H9 (cell line): ENCODE results near the gene IGF1. TPM values are rescaled to one million over a fixed set of nuclear protein-coding genes. Genes with fewer than 3 reads are reported as not detected.
"Not testable (repeated sequence)": the region's sequence is repeated elsewhere in the genome, so short reads cannot be mapped to it uniquely, and the experiment has no call there.

Experiments used
- DNase-seq: peaks from one replicate; pipeline ENCODE4 v3.0.0-alpha.2; 2017
- H2AFZ ChIP-seq: one replicate; pipeline ENCODE4 v1.6.1; 2013; ENCODE audit warnings: mild to moderate bottlenecking, low read length, control low read depth, moderate library complexity
- H2AK5ac ChIP-seq: 2 replicates; pipeline ENCODE4 v1.6.1; 2013; ENCODE audit warnings: low read length, control low read depth, mixed read lengths; ENCODE audit not compliant: insufficient read length
- H2BK120ac ChIP-seq: one replicate; pipeline ENCODE4 v1.6.1; 2013; ENCODE audit warnings: low read depth, mild to moderate bottlenecking, low read length, control low read depth, inconsistent platforms; ENCODE audit not compliant: poor library complexity, severe bottlenecking
- H2BK12ac ChIP-seq: 2 replicates; pipeline ENCODE4 v1.6.1; 2013; ENCODE audit warnings: low read length, control low read depth, mixed read lengths, low read depth; ENCODE audit not compliant: insufficient read length
- H2BK15ac ChIP-seq: 2 replicates; pipeline ENCODE4 v1.6.1; 2013; ENCODE audit warnings: low read depth, low read length, control low read depth
- H2BK20ac ChIP-seq: one replicate; pipeline ENCODE4 v1.6.1; 2013; ENCODE audit warnings: low read depth, mild to moderate bottlenecking, low read length, control low read depth, inconsistent platforms; ENCODE audit not compliant: poor library complexity, severe bottlenecking
- H2BK5ac ChIP-seq: 2 replicates; pipeline ENCODE4 v1.6.1; 2013; ENCODE audit warnings: low read length, control low read depth, mixed read lengths; ENCODE audit not compliant: insufficient read length
- H3K14ac ChIP-seq: 2 replicates; pipeline ENCODE4 v1.6.1; 2013; ENCODE audit warnings: low read length, control low read depth; ENCODE audit not compliant: insufficient read depth
- H3K18ac ChIP-seq: 2 replicates; pipeline ENCODE4 v1.6.1; 2013; ENCODE audit warnings: low read depth, mild to moderate bottlenecking, mixed read lengths, low read length, control low read depth; ENCODE audit not compliant: insufficient read length
- H3K23ac ChIP-seq: 2 replicates; pipeline ENCODE4 v1.6.1; 2013; ENCODE audit warnings: low read length, control low read depth, mixed read lengths, low read depth; ENCODE audit not compliant: insufficient read length
- H3K23me2 ChIP-seq: 2 replicates; pipeline ENCODE4 v1.6.1; 2013; ENCODE audit warnings: low read depth, mild to moderate bottlenecking, mixed read lengths, low read length, control low read depth; ENCODE audit not compliant: insufficient read length, poor library complexity, severe bottlenecking
- H3K27ac ChIP-seq: 2 replicates; pipeline ENCODE4 v1.5.1; 2013; ENCODE audit warnings: low read length, control low read depth, mixed read lengths, low read depth; ENCODE audit not compliant: insufficient read length
- H3K27me3 ChIP-seq: 2 replicates; pipeline ENCODE4 v1.6.1; 2013; ENCODE audit warnings: low read length, control low read depth, inconsistent platforms; ENCODE audit not compliant: insufficient read depth
- H3K4ac ChIP-seq: 2 replicates; pipeline ENCODE4 v1.6.1; 2013; ENCODE audit warnings: low read depth, mild to moderate bottlenecking, control low read depth, inconsistent platforms, low read length, moderate library complexity
- H3K4me1 ChIP-seq: 2 replicates; pipeline ENCODE4 v1.6.1; 2013; ENCODE audit warnings: low read length, control low read depth, inconsistent platforms; ENCODE audit not compliant: insufficient read depth
- H3K4me2 ChIP-seq: 2 replicates; pipeline ENCODE4 v1.6.1; 2013; ENCODE audit warnings: low read length, control low read depth, mixed read lengths; ENCODE audit not compliant: insufficient read length, insufficient read depth
- H3K56ac ChIP-seq: 2 replicates; pipeline ENCODE4 v1.6.1; 2013; ENCODE audit warnings: low read depth, mild to moderate bottlenecking, mixed read lengths, low read length, control low read depth; ENCODE audit not compliant: insufficient read length
- H3K79me1 ChIP-seq: 2 replicates; pipeline ENCODE4 v1.6.1; 2013; ENCODE audit warnings: low read depth, mild to moderate bottlenecking, moderate library complexity, low read length, control low read depth, inconsistent platforms; ENCODE audit not compliant: insufficient read depth, poor library complexity, severe bottlenecking
- H3K79me2 ChIP-seq: 2 replicates; pipeline ENCODE4 v1.6.1; 2013; ENCODE audit warnings: low read length, control low read depth, inconsistent platforms; ENCODE audit not compliant: insufficient read depth
- H3K9ac ChIP-seq: 2 replicates; pipeline ENCODE4 v1.6.1; 2013; ENCODE audit warnings: low read length, control low read depth, mixed read lengths; ENCODE audit not compliant: insufficient read length; ENCODE audit errors: extremely low read depth
- H3K9me3 ChIP-seq: one replicate; pipeline ENCODE4 v1.6.1; 2013; ENCODE audit warnings: low read depth, low read length, inconsistent platforms; ENCODE audit not compliant: control insufficient read depth
- H3T11ph ChIP-seq: one replicate; pipeline ENCODE4 v1.6.1; 2013; ENCODE audit warnings: mild to moderate bottlenecking, low read length, control low read depth, inconsistent platforms
- H4K20me1 ChIP-seq: one replicate; pipeline ENCODE4 v1.6.1; 2013; ENCODE audit not compliant: control insufficient read depth, insufficient read length, insufficient read depth
- H4K5ac ChIP-seq: 2 replicates; pipeline ENCODE4 v1.6.1; 2013; ENCODE audit warnings: low read depth, mild to moderate bottlenecking, mixed read lengths, low read length, control low read depth; ENCODE audit not compliant: insufficient read length
- H4K8ac ChIP-seq: replicated peaks from 2 replicates; pipeline ENCODE4 v1.6.1; 2013; ENCODE audit warnings: low read length, control low read depth, mixed read lengths, low read depth; ENCODE audit not compliant: insufficient read length
- H4K91ac ChIP-seq: 2 replicates; pipeline ENCODE4 v1.6.1; 2013; ENCODE audit warnings: low read depth, mild to moderate bottlenecking, moderate library complexity, mixed read lengths, low read length, control low read depth; ENCODE audit not compliant: insufficient read length
- H3K27ac Mint-ChIP-seq, 3 experiments: 2 replicates in 2 of 3; 3 replicates in 1 of 3; pipeline ENCODE4 v1.8.0; 2020 to 2021; ENCODE audit warnings: mixed read lengths in 3 of 3, mild to moderate bottlenecking in 1 of 3, moderate library complexity in 1 of 3
- H3K27me3 Mint-ChIP-seq: 2 replicates; pipeline ENCODE4 v1.8.0; 2021; ENCODE audit warnings: low read depth, mild to moderate bottlenecking, moderate library complexity, mixed read lengths
- H3K36me3 Mint-ChIP-seq, 3 experiments: 2 replicates in 2 of 3; 3 replicates in 1 of 3; pipeline ENCODE4 v1.8.0; 2020 to 2021; ENCODE audit warnings: low read depth in 3 of 3, mixed read lengths in 3 of 3; ENCODE audit not compliant: insufficient read depth in 1 of 3
- H3K4me1 Mint-ChIP-seq, 2 experiments: 2 replicates each; pipeline ENCODE4 v1.8.0; 2020; ENCODE audit warnings: mixed read lengths in 2 of 2
- H3K4me3 Mint-ChIP-seq, 2 experiments: 2 replicates in 1 of 2; 3 replicates in 1 of 2; pipeline ENCODE4 v1.8.0; 2020 to 2021; ENCODE audit warnings: mild to moderate bottlenecking in 2 of 2, mixed read lengths in 2 of 2, moderate library complexity in 1 of 2
- H3K9me3 Mint-ChIP-seq, 2 experiments: 2 replicates in 1 of 2; 3 replicates in 1 of 2; pipeline ENCODE4 v1.8.0; 2020; ENCODE audit warnings: mild to moderate bottlenecking in 2 of 2, mixed read lengths in 2 of 2, moderate library complexity in 1 of 2
- WGBS: extraction: QIAGEN DNeasy Blood & Tissue Kit; methylation state at CpG from one replicate; pipeline ENCODE4 v1.1.7; 2013; ENCODE audit warnings: missing lambda C conversion rate, low lambda C conversion rate, mixed read lengths; ENCODE audit not compliant: insufficient read length; ENCODE audit errors: extremely low coverage; 5-methylcytosine and 5-hydroxymethylcytosine counted together
- total RNA-seq: library from RNA; stranded (reverse); gene quantifications from 2 replicates; pipeline ENCODE4 v1.2.1, GENCODE V29; 2021
- TF ChIP-seq, protein P1 (sequence below): fragments of 200-600 bp; sonication (generic); conservative IDR thresholded peaks from 3 replicates; pipeline ENCODE4 v1.8.0; 2021; ENCODE audit warnings: antibody characterized with exemption, mild to moderate bottlenecking

IGF1 gene
- total RNA-seq, 1 experiment from 2014 or later, result not detected

DNA sequence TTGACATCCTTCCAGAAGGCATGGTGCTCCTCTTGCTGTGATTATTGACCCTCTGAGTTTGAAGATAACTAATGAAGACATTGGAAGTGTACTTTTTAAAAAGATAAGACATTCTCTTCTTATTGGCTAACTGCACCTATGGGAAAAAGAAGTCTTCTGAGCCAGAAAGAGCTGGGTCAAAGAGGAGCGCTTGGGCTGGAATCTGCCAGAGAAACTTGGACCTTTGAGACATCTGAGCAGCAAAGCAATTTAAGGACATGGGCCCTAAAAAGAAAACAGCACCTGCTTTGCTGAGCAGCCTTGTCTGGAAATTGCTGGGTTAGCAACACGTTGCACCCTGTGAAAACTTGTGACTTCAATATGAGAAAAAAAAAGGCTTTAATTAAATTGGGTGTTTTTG is 27.8 kb downstream of the IGF1 start:
- Histone ChIP-seq H3K9ac (no peak overlapping the region), H3K18ac (no peak overlapping the region), H2BK5ac (no peak overlapping the region), H4K20me1 (no peaks in the 10 kb centered on the region), H2BK12ac (no peak overlapping the region), H2AFZ (no peak overlapping the region), H4K8ac (no peak overlapping the region), H4K5ac (no peak overlapping the region), H2AK5ac (no peak overlapping the region), H2BK20ac (no peak overlapping the region), H3K14ac (no peak overlapping the region), H2BK120ac (no peak overlapping the region), H3T11ph (no peak overlapping the region), H3K4me1 (no peaks in the 10 kb centered on the region), H3K79me2 (no peaks in the 10 kb centered on the region), H3K23ac (no peak overlapping the region), H3K23me2 (no peaks in the 10 kb centered on the region), H3K27ac (no peak overlapping the region), H3K9me3 (no peaks in the 10 kb centered on the region), H3K4ac (no peak overlapping the region), H3K4me2 (no peak overlapping the region), H3K27me3 (no peaks in the 10 kb centered on the region; the same call in 1 of the 2 replicates), H4K91ac (no peak overlapping the region), H3K79me1 (no peaks in the 10 kb centered on the region), H2BK15ac (no peak overlapping the region), H3K56ac (no peak overlapping the region)
- Mint-ChIP-seq H3K27ac (peak overlapping the region in 1 of 3 experiments; percentile 37; a peak in 1 of 7 replicates), H3K9me3 (peaks cover 3 to 6% of the 10 kb centered on the region in 2 experiments; a peak in 3 of 5 replicates), H3K27me3 (no peaks in the 10 kb centered on the region), H3K36me3 (no peaks in the 10 kb centered on the region; a peak in 1 of 7 replicates), H3K4me1 (peaks cover 10 to 14% of the 10 kb centered on the region in 2 experiments), H3K4me3 (no peak overlapping the region)
- WGBS, result no CpG with 5 or more reads among the region's 2 CpGs
- TF ChIP-seq, protein P1, sequence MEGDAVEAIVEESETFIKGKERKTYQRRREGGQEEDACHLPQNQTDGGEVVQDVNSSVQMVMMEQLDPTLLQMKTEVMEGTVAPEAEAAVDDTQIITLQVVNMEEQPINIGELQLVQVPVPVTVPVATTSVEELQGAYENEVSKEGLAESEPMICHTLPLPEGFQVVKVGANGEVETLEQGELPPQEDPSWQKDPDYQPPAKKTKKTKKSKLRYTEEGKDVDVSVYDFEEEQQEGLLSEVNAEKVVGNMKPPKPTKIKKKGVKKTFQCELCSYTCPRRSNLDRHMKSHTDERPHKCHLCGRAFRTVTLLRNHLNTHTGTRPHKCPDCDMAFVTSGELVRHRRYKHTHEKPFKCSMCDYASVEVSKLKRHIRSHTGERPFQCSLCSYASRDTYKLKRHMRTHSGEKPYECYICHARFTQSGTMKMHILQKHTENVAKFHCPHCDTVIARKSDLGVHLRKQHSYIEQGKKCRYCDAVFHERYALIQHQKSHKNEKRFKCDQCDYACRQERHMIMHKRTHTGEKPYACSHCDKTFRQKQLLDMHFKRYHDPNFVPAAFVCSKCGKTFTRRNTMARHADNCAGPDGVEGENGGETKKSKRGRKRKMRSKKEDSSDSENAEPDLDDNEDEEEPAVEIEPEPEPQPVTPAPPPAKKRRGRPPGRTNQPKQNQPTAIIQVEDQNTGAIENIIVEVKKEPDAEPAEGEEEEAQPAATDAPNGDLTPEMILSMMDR, result no peak
- no peak for DNase-seq

DNA sequence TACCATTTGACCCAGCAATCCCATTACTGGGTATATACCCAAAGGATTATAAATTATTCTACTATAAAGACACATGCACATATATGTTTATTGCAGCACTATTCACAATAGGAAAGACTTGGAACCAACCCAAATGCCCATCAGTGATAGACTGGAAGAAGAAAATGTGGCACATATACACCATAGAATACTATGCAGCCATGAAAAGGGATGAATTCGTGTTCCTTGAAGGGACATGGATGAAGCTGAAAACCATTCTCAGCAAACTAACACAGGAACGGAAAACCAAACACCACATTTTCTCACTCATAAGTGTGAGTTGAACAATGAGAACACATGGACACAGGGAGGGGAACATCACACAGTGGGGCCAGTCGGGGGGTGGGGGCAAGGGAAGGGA is 31.3 kb downstream of the IGF1 start:
- H3K4me1 ChIP-seq, H3K56ac ChIP-seq, H3K9me3 Mint-ChIP-seq, H3K79me2 ChIP-seq, H3K18ac ChIP-seq, H3K27ac ChIP-seq, DNase-seq, H3K27me3 Mint-ChIP-seq, H2BK120ac ChIP-seq, H3K79me1 ChIP-seq, H3K36me3 Mint-ChIP-seq, H2BK20ac ChIP-seq, H3K9ac ChIP-seq, H3K9me3 ChIP-seq, H3K4me2 ChIP-seq, H3K4me3 Mint-ChIP-seq, H4K91ac ChIP-seq, H2BK15ac ChIP-seq, H4K20me1 ChIP-seq, H3K4ac ChIP-seq, H3K27me3 ChIP-seq, H2AK5ac ChIP-seq, H2AFZ ChIP-seq, H3K23ac ChIP-seq, H4K5ac ChIP-seq, H3K27ac Mint-ChIP-seq, H3K14ac ChIP-seq, H2BK5ac ChIP-seq, H3K23me2 ChIP-seq, H4K8ac ChIP-seq, H2BK12ac ChIP-seq, H3T11ph ChIP-seq: not testable (repeated sequence)
- peaks cover 10 to 11% of the 10 kb centered on the region in 2 experiments for H3K4me1 Mint-ChIP-seq
- no CpG with 5 or more reads among the region's 3 CpGs for WGBS
